GM19452 (cell line): ENCODE data around the gene ARF3.
A peak's percentile ranks its signal among the peaks of the same experiment; 100 is the strongest.
"Not testable (repeated sequence)": the region's sequence is repeated elsewhere in the genome, so short reads cannot be mapped to it uniquely, and the experiment has no call there.

ENCODE experiments used
- ATAC-seq: cut with Tn5 transposase; IDR thresholded peaks from one replicate; pipeline ENCODE4 v1.9.1; 2021; ENCODE audit not compliant: unreplicated experiment

Gene ARF3

DNA sequence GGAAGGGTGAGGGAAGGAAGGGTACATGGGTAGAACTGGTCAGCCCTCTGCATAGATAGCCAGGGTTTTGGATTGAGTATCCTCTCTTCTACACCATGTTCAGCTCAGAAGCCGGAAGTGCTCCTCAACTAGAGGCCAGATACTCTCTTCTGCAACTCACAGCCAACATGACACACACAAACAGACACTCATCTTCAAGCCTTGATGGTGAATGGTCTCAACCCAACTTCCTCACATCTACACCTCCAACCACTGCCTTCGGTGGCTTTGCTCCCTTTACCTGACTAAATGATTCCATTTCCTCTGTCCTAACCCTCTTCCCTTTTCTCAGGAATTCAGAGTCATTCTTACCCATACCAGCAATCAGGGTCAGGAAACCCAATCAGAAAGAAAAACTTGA lies 24.4 kb downstream of the ARF3 start:
- ATAC-seq = no peak

DNA sequence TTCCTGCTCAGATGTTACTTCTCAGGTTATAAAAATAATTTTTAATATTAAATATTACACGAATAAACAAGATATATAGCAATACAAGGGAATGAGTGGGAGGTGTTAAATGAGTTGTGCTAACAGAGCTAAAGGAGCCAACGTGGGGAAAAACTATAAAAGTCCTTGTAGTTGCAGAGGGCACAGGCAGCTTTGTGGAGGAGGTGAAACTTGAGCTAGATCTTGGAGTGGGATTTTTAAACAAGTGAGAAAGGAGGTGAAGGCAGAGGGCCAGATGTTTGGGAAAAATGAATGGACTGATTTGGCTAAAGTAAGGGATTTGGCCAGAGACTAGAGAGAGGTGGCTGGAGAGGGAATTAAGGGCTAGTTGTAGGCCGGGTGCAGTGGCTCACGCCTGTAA lies 26.8 kb downstream of the ARF3 start:
- ATAC-seq = no peak

DNA sequence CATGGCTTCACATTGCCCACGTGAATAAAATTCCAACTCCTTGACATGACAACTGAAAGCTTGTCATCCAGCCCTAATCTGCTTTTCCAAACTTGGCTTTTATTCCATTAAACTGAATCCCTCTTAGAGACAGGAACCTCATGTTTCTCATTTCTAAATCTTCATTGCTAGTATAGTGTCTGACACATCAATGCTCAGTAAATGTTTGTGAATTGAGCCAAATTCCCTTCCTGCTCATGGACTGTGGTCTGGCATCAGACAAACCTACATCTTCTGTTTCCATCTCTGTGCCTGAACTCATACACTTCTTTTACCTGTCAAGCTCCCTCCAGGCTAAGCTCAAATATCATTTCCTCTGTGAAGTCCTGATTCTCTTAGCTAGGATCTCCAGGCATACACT lies 27.7 kb downstream of the ARF3 start:
- no peak for ATAC-seq

DNA sequence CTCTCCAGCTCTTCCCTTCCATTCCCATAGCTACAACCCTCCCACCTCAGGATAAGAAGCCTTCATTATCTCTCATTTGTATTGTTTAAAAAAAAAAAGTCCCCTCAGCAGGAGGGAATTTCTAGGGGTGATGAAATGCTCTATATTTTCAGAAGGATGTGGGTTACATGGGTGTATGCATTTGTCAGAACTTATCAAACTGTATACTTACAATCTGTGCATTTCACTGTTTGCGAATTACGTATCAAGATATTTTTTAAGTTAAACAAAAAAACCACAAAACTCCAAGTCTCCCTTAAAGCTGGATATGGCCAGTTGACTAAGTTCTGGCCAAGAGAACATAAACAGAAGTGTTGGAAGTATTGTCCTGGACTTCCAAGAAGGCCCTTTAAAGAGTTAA lies 30.0 kb downstream of the ARF3 start:
- no peak for ATAC-seq

DNA sequence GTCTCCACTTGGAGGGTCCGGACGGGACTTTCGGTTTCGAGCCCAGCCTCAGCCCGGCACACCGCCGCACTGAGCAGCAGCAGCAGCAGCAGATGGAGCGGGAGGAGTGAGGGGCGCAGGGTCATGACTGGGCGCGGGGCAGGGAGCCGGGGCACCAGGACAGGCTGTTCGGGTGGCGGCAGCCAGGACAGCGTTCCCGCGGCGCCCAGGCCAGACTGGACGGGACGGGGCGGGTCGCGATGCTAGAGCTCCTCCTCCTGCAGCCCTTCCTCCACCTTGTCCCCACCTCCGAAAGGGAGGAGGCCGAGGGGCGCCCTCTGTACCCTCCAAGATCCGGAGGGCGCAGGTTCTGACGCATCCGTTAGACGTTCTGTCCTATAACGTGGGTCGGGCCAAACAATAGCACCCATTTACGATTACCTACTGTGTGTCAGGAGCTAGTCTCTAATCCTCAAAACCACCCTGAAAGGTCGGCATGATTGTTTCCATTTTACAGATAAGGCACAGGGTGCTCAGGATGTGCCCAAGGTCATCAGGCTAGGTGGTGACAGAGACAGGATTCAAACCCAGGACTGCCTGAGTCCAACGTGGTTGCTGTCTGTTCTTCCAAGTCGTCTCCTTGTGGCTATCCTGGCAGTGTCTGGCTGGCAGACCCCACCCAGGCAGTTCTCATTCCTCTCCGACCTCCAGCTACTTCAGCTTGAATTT lies 31.8 kb downstream of the ARF3 start, which contains the start of gene FKBP11:
TSS of gene FKBP11 (minus strand) at position 189 of the 708 bp plus-strand sequence. CDS start at position 125, 64 bp downstream.
- peak; percentile 58 for ATAC-seq

DNA sequence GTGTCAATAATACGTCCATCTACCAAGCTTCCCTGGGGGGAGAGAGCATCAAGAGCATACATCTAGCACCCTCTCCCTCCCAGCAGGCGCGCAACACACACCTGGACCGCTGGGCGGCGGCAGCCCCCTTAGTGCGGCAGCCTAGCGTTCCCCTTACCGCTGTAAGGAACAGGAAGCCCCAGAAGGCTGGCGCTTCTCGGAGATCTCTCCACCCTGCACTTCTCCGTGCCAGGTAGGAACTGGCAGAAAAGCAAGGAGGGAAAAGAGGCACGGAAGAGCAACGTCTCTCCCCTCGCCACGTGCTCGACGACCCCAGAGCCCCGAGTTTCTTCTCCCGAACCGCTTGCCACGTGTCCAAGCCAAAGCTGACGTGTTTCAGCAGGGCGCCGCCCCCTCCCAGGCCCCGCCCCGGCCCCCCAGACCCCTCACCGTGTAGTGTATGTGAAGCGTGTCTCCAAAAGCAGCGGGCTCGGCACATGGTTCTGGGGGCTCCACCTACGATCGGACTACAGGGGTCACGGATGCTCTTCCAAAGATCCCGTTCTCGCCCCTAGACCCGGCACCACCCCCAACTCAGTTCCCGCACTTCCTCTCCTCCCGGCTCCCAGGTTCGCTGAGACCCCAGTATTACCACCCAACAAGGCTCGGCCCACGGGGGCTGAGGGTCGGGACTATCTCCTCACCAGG lies 32.5 kb downstream of the ARF3 start:
- ATAC-seq = peak; percentile 76

DNA sequence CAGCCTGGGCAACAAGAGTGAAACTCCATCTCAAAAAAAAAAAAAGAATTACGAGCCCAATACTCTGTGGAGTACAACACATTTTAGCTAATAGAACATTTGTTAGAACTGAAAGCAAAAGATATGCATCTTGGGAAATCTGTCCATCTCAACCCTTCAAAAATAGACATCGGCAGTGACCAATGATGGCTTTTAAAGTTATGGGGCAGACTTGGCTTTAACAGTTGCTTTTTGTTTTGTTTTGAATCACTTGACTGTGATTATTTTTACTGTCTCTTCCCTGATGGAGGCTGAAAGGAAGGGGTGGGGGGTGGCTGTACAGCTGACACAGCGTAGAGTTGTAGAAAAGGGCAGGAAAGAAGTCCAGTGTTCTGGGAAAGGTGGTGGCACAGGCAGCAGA lies 34.2 kb downstream of the ARF3 start:
- ATAC-seq = no peak

DNA sequence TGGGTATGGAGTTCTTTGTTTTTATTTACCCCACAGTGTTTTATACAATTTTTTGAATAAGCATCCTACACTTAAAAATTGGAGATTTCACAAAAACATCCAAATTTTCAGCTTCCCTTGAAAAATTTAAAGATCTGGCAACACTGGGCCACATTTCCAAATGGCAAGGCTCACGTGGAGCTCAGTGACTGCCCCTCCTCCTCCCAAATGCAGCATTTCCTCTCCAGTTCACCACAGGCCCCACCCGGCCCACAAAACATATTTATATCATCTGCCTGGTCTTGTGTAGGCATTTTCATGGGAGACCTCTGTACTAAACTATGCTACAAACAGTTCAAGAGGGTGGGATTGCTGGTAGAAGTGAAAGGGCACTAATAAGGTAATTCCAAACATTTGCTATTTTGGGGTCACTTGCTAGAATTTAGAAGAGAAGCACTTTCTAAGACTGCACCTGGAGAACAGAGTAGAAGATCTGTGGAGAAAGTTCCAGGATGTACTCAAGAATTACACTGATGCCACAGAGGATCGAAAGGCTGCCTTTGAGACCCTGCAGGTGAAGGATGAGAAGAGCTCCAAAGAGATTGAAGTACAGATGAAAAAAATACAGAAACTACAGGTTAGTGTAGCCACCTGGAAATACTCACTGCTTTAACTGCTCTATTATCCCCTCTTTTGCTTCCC lies 39.3 kb downstream of the ARF3 start:
- ATAC-seq = no peak

DNA sequence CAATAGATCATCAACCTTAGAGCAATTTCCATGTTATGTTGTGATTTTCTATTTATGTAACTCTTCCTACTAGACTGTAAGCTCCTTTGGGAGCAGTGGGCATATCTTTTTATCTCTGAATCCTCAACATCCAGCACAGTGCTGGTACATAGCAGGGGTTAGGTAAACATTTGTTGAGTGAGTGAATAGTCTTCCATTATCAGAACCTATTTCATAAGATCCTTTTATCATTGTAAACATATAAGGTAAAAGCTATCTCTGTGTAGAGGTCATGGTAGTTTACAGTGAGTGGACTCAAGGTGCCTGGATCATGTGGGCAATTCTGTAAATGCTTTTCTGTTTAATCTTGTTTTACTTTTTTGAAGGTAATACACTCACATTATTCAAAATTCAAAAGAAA lies 47.1 kb downstream of the ARF3 start:
- no peak for ATAC-seq

DNA sequence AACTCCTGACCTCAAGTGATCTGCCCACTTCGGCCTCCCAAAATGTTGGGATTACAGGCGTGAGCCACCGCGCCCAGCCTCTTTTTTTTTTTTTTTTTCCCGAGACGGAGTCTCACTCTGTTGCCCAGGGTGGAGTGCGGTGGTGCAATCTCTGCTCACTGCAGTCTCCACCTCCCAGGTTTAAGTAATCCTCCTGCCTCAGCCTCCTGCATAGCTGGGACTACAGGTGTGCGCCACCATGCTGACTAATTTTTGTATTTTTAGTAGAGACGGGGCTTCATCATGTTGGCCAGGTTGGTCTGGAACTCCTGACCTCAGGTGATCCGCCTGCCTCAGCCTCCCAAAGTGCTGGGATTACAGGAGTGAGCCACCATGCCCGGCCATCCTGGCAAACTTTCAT lies 47.6 kb downstream of the ARF3 start:
- ATAC-seq = not testable (repeated sequence)

DNA sequence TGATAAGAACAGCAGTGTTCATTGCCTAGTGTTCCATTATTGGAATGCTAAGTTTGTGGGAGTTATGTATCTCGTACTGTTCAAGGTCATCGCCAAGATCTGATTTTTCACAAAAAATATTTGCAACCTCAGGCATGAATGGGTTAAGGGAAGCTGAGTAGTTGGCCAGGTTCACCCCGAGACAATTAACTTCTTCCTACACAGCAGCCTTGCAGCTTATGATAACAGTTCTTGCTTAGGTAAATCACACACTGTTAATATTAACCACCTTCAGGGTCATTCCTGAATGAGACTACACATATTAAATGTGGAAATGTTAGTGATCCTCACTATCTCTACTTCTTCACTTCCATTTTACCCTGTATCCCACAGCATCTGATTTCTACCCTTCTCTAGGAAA lies 50.0 kb downstream of the ARF3 start:
- no peak for ATAC-seq

DNA sequence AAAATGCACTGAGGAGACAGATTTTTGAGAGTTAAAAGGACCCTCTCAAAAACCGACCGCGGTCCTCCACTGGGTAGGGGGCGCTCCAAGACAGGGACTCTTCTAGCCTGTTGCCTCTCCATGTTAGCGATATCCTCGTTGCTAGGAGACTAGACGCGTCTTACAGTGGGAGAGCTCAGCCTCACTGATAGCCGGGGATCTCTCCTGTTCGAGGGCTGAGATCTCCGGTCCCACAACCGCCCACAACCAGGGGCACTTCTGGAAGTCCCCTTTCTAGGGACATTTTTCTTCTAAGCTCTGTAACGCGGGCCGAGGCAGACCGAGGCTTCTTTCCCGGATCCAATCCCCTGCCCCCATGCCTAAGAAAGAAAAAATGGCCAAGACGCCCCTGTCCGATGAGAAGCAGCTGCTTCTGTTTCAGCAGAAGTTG lies 53.3 kb downstream of the ARF3 start:
- ATAC-seq = peak; percentile 80

DNA sequence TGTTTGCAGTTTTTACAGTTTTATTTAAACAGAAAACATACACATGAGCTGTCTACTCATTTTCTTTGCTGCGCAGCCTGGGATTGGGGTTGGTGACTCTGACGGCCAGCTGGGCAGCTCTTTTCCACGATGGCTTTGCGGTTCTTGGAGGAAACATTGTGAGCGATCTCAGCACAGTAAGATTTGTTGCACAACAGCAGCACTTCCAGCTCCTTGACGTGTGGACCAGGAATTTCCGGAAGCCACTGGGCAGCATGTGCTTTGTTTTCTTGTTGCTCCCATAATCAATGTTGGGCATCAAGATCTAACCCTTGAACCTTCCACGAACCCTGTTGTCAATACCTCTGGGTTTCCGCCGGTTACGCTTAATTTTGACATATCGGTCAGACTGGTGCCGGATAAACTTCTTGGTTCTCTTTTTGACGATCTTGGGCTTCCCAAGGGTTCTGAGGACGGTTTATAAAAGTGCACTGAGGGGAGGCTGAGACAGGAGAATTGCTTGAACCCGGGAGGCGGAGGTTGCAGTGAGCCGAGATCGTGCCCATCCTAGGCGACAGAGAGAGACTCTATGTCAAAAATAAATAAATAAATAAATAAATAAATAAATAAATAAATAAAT lies 53.8 kb downstream of the ARF3 start:
- no peak for ATAC-seq

DNA sequence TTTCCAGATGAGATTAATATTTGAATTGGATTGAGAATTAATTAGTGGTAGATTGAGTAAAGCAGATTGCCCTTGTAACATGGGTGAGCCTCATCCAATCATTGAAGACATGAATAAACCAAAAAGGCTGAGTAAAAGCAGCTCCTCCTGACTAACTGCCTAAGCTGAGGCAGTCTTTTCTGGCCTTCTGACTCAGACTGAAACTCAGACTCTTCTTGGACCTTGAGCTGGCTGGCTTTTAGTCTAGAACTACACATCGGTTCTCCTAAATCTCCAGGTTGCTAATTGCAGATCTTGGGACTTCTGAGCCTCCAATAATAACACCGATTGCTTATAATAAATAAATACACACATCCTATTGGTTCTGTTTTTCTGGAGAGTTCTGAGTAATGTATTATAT lies 56.0 kb downstream of the ARF3 start:
- no peak for ATAC-seq

DNA sequence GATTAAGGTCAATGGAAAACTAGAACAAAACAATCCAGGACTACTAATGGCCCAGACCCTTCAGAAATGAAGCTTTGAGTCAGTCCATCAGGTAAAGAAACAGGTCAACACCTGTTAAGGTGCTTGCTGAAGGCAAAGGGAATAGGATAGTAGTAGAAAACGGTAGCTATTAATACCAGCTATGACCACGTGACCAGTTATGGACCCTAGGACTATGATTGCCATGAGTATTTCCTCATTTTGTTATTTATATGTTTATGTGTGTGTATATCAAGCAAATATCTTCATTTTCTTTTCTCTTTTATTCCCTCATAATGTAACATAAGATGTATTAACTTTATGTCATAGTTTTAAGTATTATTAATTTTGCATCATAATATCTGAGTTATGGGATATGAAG lies 57.6 kb downstream of the ARF3 start:
- no peak for ATAC-seq

DNA sequence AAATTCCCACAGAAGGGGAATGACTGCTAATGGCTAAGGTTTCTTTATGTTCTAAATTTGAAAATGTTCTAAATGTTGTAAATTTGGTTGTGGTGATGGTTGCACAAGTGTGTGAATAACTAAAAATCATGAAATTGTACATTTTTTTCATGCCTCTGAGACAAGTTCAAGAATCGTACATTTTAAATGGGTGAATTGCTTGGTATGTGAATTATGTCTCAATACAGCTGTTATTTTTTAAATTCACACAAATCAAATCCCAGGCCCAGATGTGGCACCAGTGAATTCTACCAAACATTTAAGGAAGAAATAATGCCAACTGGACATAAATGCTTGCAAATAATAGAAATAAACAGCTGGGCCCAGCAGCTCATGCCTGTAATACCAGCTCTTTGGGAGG lies 63.0 kb downstream of the ARF3 start:
- no peak for ATAC-seq

DNA sequence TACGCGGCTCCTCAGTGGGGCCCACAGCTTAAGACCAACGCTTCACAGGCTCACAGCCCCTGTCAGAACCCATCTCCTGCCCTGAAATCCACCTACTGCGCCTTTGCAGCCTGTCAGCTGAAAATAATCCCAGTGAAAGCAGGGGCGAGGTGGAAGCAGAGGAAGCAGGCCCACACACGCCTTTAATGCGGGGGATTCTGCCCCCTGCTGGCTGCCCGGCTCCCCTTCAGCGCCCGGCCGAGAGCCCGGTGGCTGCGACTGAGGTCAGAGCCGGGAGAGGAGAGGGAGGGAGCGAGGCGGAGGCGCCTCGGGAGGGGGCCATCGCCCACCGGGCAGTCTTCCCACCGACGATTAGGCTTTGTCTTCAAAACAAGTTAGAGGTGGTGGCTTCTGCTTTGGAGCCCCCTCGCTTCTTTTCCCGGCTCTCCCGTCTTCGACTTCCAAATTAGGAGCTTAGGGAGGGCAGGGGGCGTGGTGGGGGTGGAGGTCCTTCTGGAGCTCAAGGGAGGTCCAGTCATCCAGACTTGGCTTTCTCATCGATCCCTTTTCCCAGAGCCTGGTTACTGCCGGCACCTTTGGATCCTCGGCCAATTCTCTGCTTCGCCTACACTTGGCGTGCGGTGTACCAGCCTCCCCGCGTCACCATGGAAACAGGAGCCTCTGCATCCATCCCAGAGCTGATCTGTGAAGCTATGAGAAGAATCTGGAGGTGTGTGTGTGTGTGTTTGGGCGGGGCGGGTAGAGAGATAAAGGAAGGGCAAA lies 66.4 kb downstream of the ARF3 start:
- ATAC-seq = no peak

DNA sequence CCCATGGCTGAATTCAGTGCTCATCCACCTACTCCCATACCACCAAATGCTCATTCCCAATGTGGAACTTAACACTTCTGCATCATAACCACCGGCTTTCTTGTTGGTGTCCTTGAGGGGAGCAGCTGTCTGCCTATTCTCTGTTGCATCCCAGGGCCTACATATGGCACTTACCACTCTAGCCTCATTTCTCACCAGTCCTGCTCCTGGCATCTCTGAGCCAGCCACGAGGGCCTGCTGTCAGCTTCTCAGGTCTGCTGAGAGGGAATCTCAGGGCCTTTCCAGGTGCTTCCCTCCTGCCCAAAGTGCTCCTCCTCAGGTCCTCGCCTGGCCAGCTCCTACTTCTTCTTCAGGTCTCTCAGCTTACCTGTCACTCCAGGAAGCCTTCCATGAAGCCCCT lies 67.6 kb downstream of the ARF3 start:
- ATAC-seq = no peak
